ENCODE data around the gene GPR132. TPM values are rescaled to one million over a fixed set of nuclear protein-coding genes. Genes with fewer than 3 reads are reported as not detected.

GPR132 gene
- total and polyA plus RNA-seq, 2 of the 13 experiments (the other 11 are each of a cell fraction or from before 2014, with no cell fraction given), result not detected

GRCh38 chr14:105021656-105022275, 43.5 kb downstream of the GPR132 start (continued):
- TF ChIP-seq MAFF (IDR thresholded peaks at IDR 0.05; ENCODE audit: low read depth, low read length) (no peak), CTCF (CRISPR knock-in tag; IDR thresholded peaks at IDR 0.05) (peak; percentile 69), ZNF333 (CRISPR knock-in tag; IDR thresholded peaks at IDR 0.05; ENCODE audit: borderline replicate concordance) (no peak), ZBTB21 (CRISPR knock-in tag; IDR thresholded peaks at IDR 0.05) (no peak), BCL6 (CRISPR knock-in tag; IDR thresholded peaks at IDR 0.05) (no peak; the same call in 1 of the 2 replicates), DNMT1 (CRISPR knock-in tag; IDR thresholded peaks at IDR 0.05) (no peak), HHEX (CRISPR knock-in tag; IDR thresholded peaks at IDR 0.05) (no peak), THRA (CRISPR knock-in tag; IDR thresholded peaks at IDR 0.05; ENCODE audit: borderline replicate concordance) (no peak), NR2F2 (IDR thresholded peaks at IDR 0.05; ENCODE audit: borderline replicate concordance, low read depth) (no peak), ZNF318 (CRISPR knock-in tag; IDR thresholded peaks at IDR 0.05) (no peak), ZNF784 (CRISPR knock-in tag; IDR thresholded peaks at IDR 0.05; ENCODE audit: borderline replicate concordance) (no peak), CEBPB (IDR thresholded peaks at IDR 0.05; ENCODE audit: borderline replicate concordance, low read depth, low read length) (no peak), GLI4 (CRISPR knock-in tag; IDR thresholded peaks at IDR 0.05; ENCODE audit: borderline replicate concordance) (no peak), LCORL (IDR thresholded peaks at IDR 0.05) (no peak), LCORL (CRISPR knock-in tag; IDR thresholded peaks at IDR 0.05) (no peak), FOXA1 (IDR thresholded peaks at IDR 0.05) (no peak), FOXA1 (CRISPR knock-in tag; IDR thresholded peaks at IDR 0.05) (no peak), PREB (CRISPR knock-in tag; IDR thresholded peaks at IDR 0.05) (no peak)

All from HepG2 (cell line).